Stomach (tissue), 9 donors: Measurements from ENCODE around the gene TRIM69. TPM values are rescaled to one million over a fixed set of nuclear protein-coding genes. Genes with fewer than 3 reads are reported as not detected.
A peak's percentile ranks its signal among the peaks of the same experiment; 100 is the strongest.

Source experiments
- DNase-seq, 2 donors: peaks; one replicate each; pipeline versions ENCODE4 v3.0.0 to v3.0.0-alpha.2; 2013 to 2019
- H3K27ac ChIP-seq, 5 donors: fragments of 200-600 bp in 4 of 5; sonication (generic) in 4 of 5; one replicate each; pipeline ENCODE4 v1.5.1; 2013 to 2019; ENCODE audit warnings: mild to moderate bottlenecking in 1 of 5, moderate library complexity in 1 of 5
- H3K27me3 ChIP-seq, 3 donors: fragments of 200-600 bp; sonication (generic); one replicate each; pipeline ENCODE4 v1.5.1; 2017 to 2019; ENCODE audit warnings: mixed run types in 1 of 3
- H3K36me3 ChIP-seq, 4 donors: fragments of 200-600 bp; sonication (generic); 1 replicate in 3 of 4; 2 replicates in 1 of 4; pipeline ENCODE4 v1.5.1; 2016 to 2019
- H3K4me1 ChIP-seq, 4 donors: fragments of 200-600 bp; sonication (generic); one replicate each; pipeline ENCODE4 v1.5.1; 2016 to 2019
- H3K4me3 ChIP-seq, 4 donors: fragments of 200-600 bp; sonication (generic) in 3 of 4; one replicate each; pipeline ENCODE4 v1.5.1; 2016 to 2019; ENCODE audit warnings: mild to moderate bottlenecking in 1 of 4
- H3K9me3 ChIP-seq, 4 donors: fragments of 200-600 bp; sonication (generic); one replicate each; pipeline ENCODE4 v1.5.1; 2016 to 2019
- CTCF ChIP-seq, 7 experiments: fragments of 450-650 bp in 4 of 7; fragments of 200-600 bp in 3 of 7; sonication (generic) in 3 of 7; IDR thresholded peaks; one replicate each; pipeline ENCODE4 v1.5.1; 2016 to 2019; ENCODE audit warnings: antibody characterized with exemption in 7 of 7, control low read depth in 2 of 7, mild to moderate bottlenecking in 1 of 7
- EP300 ChIP-seq: sonication (generic); formaldehyde crosslinking; IDR thresholded peaks from one replicate; pipeline ENCODE4 v1.6.1; 2017; ENCODE audit warnings: antibody characterized with exemption
- POLR2A ChIP-seq, 4 donors: fragments of 450-650 bp; IDR thresholded peaks; one replicate each; pipeline ENCODE4 v1.6.1; 2016; ENCODE audit warnings: antibody characterized with exemption in 4 of 4, control low read depth in 2 of 4, mild to moderate bottlenecking in 1 of 4, moderate library complexity in 1 of 4
- POLR2AphosphoS5 ChIP-seq, 3 donors: sonication (generic); formaldehyde crosslinking; IDR thresholded peaks; one replicate each; pipeline ENCODE4 v1.6.1; 2016; ENCODE audit warnings: antibody characterized with exemption in 3 of 3
- WGBS, 5 donors: extraction: QIAGEN DNeasy Blood & Tissue Kit in 3 of 5; methylation state at CpG; one replicate each; pipeline versions ENCODE4 v1.1.5 to v1.1.7; 2013 to 2018; 5-methylcytosine and 5-hydroxymethylcytosine counted together
- intact Hi-C: fragments of 100-400 bp; cut with DNase I; formaldehyde crosslinking; loops from one replicate; pipeline ENCODE4 v1.15.1; 2023; ENCODE audit warnings: low total_unique reads
- polyA plus RNA-seq, 3 donors: library from polyadenylated mRNA; stranded (reverse); fragments of 200-250 nt; gene quantifications; one replicate each; pipeline ENCODE4 v1.2.3, GENCODE V29; 2013
- total RNA-seq, 5 donors: library from RNA; depleted of rRNA; stranded (reverse); fragments of >200 nt; gene quantifications; one replicate each; pipeline versions ENCODE4 v1.1.0 to v1.2.3, GENCODE V29; 2014 to 2016
- donor health status: healthy with polysubstance abuse.
- donor health status: Bipolar disorder and iron deficiency.
- donor health status: healthy.

Gene TRIM69
- total and polyA plus RNA-seq, 8 donors: 0.58 to 43.8 (median 8.7) TPM

- Histone ChIP-seq H3K4me1 (peaks cover 3 to 20% (median 10%) of the 10 kb centered on the region in 4 donors), H3K27me3 (no peaks in the 10 kb centered on the region), H3K4me3 (no peak overlapping the region), H3K36me3 (no peaks in the 10 kb centered on the region), H3K9me3 (peaks cover 0 to 8% (median 2%) of the 10 kb centered on the region in 4 donors), H3K27ac (peak overlapping the region in 1 of 5 donors; percentile 43)
- intact Hi-C loops: no loop called here
- DNase-seq: no peak
- TF ChIP-seq POLR2AphosphoS5 (IDR thresholded peaks at IDR 0.05) (no peak), CTCF (IDR thresholded peaks at IDR 0.05) (no peak), POLR2A (IDR thresholded peaks at IDR 0.05) (no peak), EP300 (no peak)
- 59 to 75% (median 60%) methylated on average over 1 of the region's 1 CpG for WGBS, 5 donors
Observed at GRCh38 chr15:44705986-44706385, 30.3 kb upstream of the TRIM69 start.

- no peaks in the 10 kb centered on the region for H3K36me3 ChIP-seq
- H3K27me3 ChIP-seq: no peaks in the 10 kb centered on the region
- no peak for DNase-seq
- peaks cover 3 to 20% (median 10%) of the 10 kb centered on the region in 4 donors for H3K4me1 ChIP-seq
- H3K9me3 ChIP-seq: peaks cover 0 to 8% (median 2%) of the 10 kb centered on the region in 4 donors
- peak overlapping the region in 3 of 5 donors; percentile 43 to 74 (median 71) for H3K27ac ChIP-seq
- 92 to 100% (median 98%) methylated on average over 2 of the region's 2 CpGs for WGBS, 5 donors
- TF ChIP-seq POLR2AphosphoS5 (IDR thresholded peaks at IDR 0.05) (no peak), POLR2A (IDR thresholded peaks at IDR 0.05) (no peak), CTCF (IDR thresholded peaks at IDR 0.05) (no peak)
- no peak overlapping the region for H3K4me3 ChIP-seq
- intact Hi-C loops: no loop called here
Observed at GRCh38 chr15:44706401-44706800, 29.9 kb upstream of the TRIM69 start.

GRCh38 chr15:44706946-44707636 lies 29.2 kb upstream of the TRIM69 start:
- peaks cover 3 to 20% (median 10%) of the 10 kb centered on the region in 4 donors for H3K4me1 ChIP-seq
- peak overlapping the region in 4 of 5 donors; percentile 9 to 74 (median 57) for H3K27ac ChIP-seq
- no peak overlapping the region for H3K4me3 ChIP-seq
- H3K27me3 ChIP-seq: no peaks in the 10 kb centered on the region
- WGBS, 5 donors: 62 to 73% (median 63%) methylated on average over 2 of the region's 2 CpGs
- peaks cover 0 to 8% (median 2%) of the 10 kb centered on the region in 4 donors for H3K9me3 ChIP-seq
- intact Hi-C loops: no loop called here
- TF ChIP-seq POLR2A (IDR thresholded peaks at IDR 0.05) (no peak), CTCF (IDR thresholded peaks at IDR 0.05) (no peak), POLR2AphosphoS5 (IDR thresholded peaks at IDR 0.05) (peak in 2 of 3 donors; percentile 52 to 62), EP300 (no peak)
- peak; percentile 66 to 82 for DNase-seq
- no peaks in the 10 kb centered on the region for H3K36me3 ChIP-seq

GRCh38 chr15:44710236-44711095 lies 25.9 kb upstream of the TRIM69 start:
- whole genome bisulfite sequencing, 5 donors: 24 to 32% (median 28%) methylated on average over 11 of the region's 11 CpGs
- Histone ChIP-seq H3K27ac (peak overlapping the region; percentile 91 to 100 (median 99)), H3K9me3 (no peaks in the 10 kb centered on the region), H3K36me3 (peaks cover 2 to 23% (median 10%) of the 10 kb centered on the region in 4 donors), H3K4me1 (peaks cover 10 to 46% (median 28%) of the 10 kb centered on the region in 4 donors), H3K4me3 (peak overlapping the region; percentile 67 to 86 (median 75)), H3K27me3 (no peaks in the 10 kb centered on the region)
- peak; percentile 43 to 75 for DNase-seq
- intact Hi-C loops: no loop called here
- peak in 2 of 7 experiments; percentile 18 to 23 for TF ChIP-seq CTCF (IDR thresholded peaks at IDR 0.05)
- TF ChIP-seq POLR2AphosphoS5 (IDR thresholded peaks at IDR 0.05): no peak
- no peak for TF ChIP-seq POLR2A (IDR thresholded peaks at IDR 0.05)
